Activated B cell treated with CpG ODN at 0.5 μM for 24 hours (primary cell): ENCODE results near the gene WDR7. TPM values are rescaled to one million over a fixed set of nuclear protein-coding genes. Genes with fewer than 3 reads are reported as not detected.

Experiments used
- ATAC-seq: fragments of 200-7000 bp; cut with Tn5 transposase; one replicate; pipeline ENCODE4 v1.10.0; 2021; ENCODE audit warnings: low read depth, mild to moderate bottlenecking, moderate library complexity
- CTCF ChIA-PET: fragments of 350-600 bp; sonication (Branson Sonifier 250); formaldehyde crosslinking; loops from one replicate; lab custom pipeline; 2021; ENCODE audit warnings: antibody characterized with exemption; lab: Charles Lee
- POLR2A ChIA-PET: fragments of 350-600 bp; sonication (Branson Sonifier 250); formaldehyde crosslinking; loops from one replicate; lab custom pipeline; 2021; ENCODE audit warnings: antibody characterized with exemption; lab: Charles Lee
- DNase-seq: peaks from one replicate; pipeline ENCODE4 v3.0.0; 2022
- H3K27ac Mint-ChIP-seq: one replicate; pipeline ENCODE4 v1.8.0; 2020; ENCODE audit warnings: mixed read lengths
- H3K27me3 Mint-ChIP-seq: one replicate; pipeline ENCODE4 v1.8.0; 2021; ENCODE audit warnings: mixed read lengths
- H3K36me3 Mint-ChIP-seq: one replicate; pipeline ENCODE4 v1.8.0; 2021; ENCODE audit warnings: low read depth, mixed read lengths
- H3K4me1 Mint-ChIP-seq: one replicate; pipeline ENCODE4 v1.8.0; 2021; ENCODE audit warnings: mixed read lengths
- H3K4me3 Mint-ChIP-seq: one replicate; pipeline ENCODE4 v1.8.0; 2020; ENCODE audit warnings: mild to moderate bottlenecking, mixed read lengths
- H3K9me3 Mint-ChIP-seq: one replicate; pipeline ENCODE4 v1.8.0; 2020; ENCODE audit warnings: mixed read lengths
- CTCF ChIP-seq: fragments of 200-600 bp; IDR thresholded peaks from one replicate; pipeline ENCODE4 v1.8.0; 2022; ENCODE audit warnings: antibody characterized with exemption, mild to moderate bottlenecking
- intact Hi-C: fragments of 100-400 bp; cut with micrococcal nuclease; formaldehyde crosslinking; loops from one replicate; pipeline ENCODE4 v1.15.1; 2024
- total RNA-seq: library from RNA; stranded (reverse); gene quantifications from 2 replicates; pipeline ENCODE4 v1.2.3, GENCODE V29; 2022

The WDR7 gene
- total RNA-seq, 1 donor from 2014 or later, result 33.4 TPM

- ChIA-PET POLR2A (no interaction called here), CTCF (no interaction called here)
- TF ChIP-seq CTCF, result no peak
- Mint-ChIP-seq H3K9me3 (peaks cover 3% of the 10 kb centered on the region), H3K27me3 (no peaks in the 10 kb centered on the region), H3K36me3 (peaks cover 34% of the 10 kb centered on the region), H3K4me1 (peaks cover 10% of the 10 kb centered on the region), H3K4me3 (no peak overlapping the region), H3K27ac (no peak overlapping the region)
- DNase-seq (no peak), ATAC-seq (no peak)
- intact Hi-C loops, result no loop called here
These were observed 21.2 kb downstream of the WDR7 start for GRCh38 chr18:56672391-56672790.

- H3K4me3 Mint-ChIP-seq, result no peak overlapping the region
- DNase-seq (no peak), ATAC-seq (no peak)
- intact Hi-C loops, result no loop called here
- no peaks in the 10 kb centered on the region for H3K27me3 Mint-ChIP-seq
- peaks cover 10% of the 10 kb centered on the region for H3K4me1 Mint-ChIP-seq
- H3K9me3 Mint-ChIP-seq, result peaks cover 9% of the 10 kb centered on the region
- ChIA-PET CTCF (no interaction called here), POLR2A (no interaction called here)
- TF ChIP-seq CTCF, result no peak
- peaks cover 39% of the 10 kb centered on the region for H3K36me3 Mint-ChIP-seq
- H3K27ac Mint-ChIP-seq, result no peak overlapping the region
These were observed 21.8 kb downstream of the WDR7 start for GRCh38 chr18:56672981-56673380.

- peaks cover 49% of the 10 kb centered on the region for H3K36me3 Mint-ChIP-seq
- H3K4me3 Mint-ChIP-seq, result no peak overlapping the region
These were observed 25.5 kb downstream of the WDR7 start for GRCh38 chr18:56676639-56677038.

DNA sequence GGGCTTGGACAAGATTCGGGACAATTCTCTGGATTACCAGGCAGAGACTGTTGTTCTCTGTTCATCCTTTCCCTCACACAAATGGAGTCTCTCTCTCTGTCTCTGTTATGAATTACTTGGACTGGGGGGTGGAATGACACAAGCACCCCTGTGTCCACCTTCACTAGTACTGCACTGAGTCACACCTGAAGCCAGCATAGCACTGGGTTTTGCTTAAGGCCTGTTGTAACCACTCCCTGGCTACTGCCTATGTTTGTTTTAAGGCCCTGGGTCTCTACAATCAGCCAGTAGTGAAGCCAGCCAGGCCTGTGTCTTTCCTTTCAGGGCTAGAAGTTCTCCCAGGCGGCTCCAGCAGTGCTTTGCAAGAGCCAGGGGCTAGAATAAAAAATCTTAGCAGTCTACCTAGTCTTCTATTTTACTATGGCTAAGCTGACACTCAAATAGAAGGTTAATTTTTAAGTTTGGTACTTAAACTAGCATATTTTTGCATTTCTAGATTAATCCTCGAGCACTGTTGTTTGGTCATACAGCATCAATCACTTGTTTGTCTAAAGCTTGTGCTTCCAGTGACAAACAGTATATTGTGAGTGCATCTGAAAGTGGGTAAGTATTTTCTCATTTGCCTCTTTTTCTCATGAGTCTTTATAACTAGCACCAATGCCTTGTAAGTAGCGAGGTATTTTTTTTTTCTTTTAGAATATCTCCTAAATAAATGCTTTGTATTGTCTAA lies 27.8 kb downstream of the WDR7 start:
- H3K4me1 Mint-ChIP-seq, result no peaks in the 10 kb centered on the region
- intact Hi-C loops, result no loop called here
- CTCF ChIA-PET, result no interaction called here

More at GRCh38 chr18:56676639-56677038, 25.5 kb downstream of the WDR7 start:
- intact Hi-C loops, result no loop called here
- Mint-ChIP-seq H3K9me3 (peaks cover 11% of the 10 kb centered on the region), H3K27me3 (no peaks in the 10 kb centered on the region), H3K27ac (no peak overlapping the region), H3K4me1 (peaks cover under 1% of the 10 kb centered on the region)
- DNase-seq (no peak), ATAC-seq (no peak)
- TF ChIP-seq CTCF, result no peak
- ChIA-PET POLR2A (no interaction called here), CTCF (no interaction called here)

DNA sequence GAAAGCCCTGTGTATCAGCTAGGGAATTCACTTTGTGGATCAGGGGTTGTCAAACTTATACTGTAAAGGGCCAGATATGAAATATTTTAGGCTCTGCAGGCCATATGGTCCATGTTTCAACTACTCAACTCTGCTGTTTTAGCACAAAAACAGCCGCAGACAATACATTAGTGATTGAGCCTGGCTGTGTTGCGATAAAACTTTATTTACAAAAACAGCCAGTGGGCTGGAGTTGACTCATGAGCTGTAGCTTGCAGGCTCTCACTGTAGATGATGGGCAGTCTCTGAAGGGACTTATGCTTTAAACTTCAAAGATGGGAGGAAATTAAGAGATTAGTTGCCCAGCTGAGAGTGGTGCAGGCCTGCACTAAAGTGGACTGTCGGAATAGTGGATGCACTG lies 33.1 kb downstream of the WDR7 start:
- ATAC-seq (no peak), DNase-seq (no peak)
- intact Hi-C loops, result no loop called here
- TF ChIP-seq CTCF, result no peak
- Mint-ChIP-seq H3K36me3 (peaks cover 53% of the 10 kb centered on the region), H3K4me3 (no peak overlapping the region), H3K27me3 (no peaks in the 10 kb centered on the region), H3K9me3 (no peaks in the 10 kb centered on the region), H3K4me1 (no peaks in the 10 kb centered on the region), H3K27ac (no peak overlapping the region)
- ChIA-PET CTCF (no interaction called here), POLR2A (no interaction called here)

More for the DNA sequence above, 27.8 kb downstream of the WDR7 start:
- Mint-ChIP-seq H3K36me3 (peaks cover 47% of the 10 kb centered on the region), H3K27me3 (no peaks in the 10 kb centered on the region), H3K27ac (no peak overlapping the region), H3K9me3 (peaks cover 11% of the 10 kb centered on the region), H3K4me3 (no peak overlapping the region)
- no peak for ATAC-seq
- DNase-seq, result no peak
- TF ChIP-seq CTCF, result no peak
- POLR2A ChIA-PET, result no interaction called here
